Testis (tissue), 3 donors: ENCODE data around the gene DNAH9. TPM values are rescaled to one million over a fixed set of nuclear protein-coding genes. Genes with fewer than 3 reads are reported as not detected.

Source experiments
- DNase-seq: peaks from one replicate; pipeline ENCODE4 v3.0.0-alpha.2; 2019
- H3K27ac ChIP-seq, 2 donors: fragments of 200-600 bp; sonication (generic); one replicate each; pipeline ENCODE4 v1.5.1; 2019
- H3K27me3 ChIP-seq: fragments of 200-600 bp; sonication (generic); one replicate; pipeline ENCODE4 v1.5.1; 2019
- H3K36me3 ChIP-seq: fragments of 200-600 bp; sonication (generic); one replicate; pipeline ENCODE4 v1.5.1; 2017; ENCODE audit warnings: low read depth; ENCODE audit errors: missing control alignments
- H3K4me1 ChIP-seq: fragments of 200-600 bp; sonication (generic); one replicate; pipeline ENCODE4 v1.5.1; 2019
- H3K4me3 ChIP-seq, 2 donors: fragments of 200-600 bp; sonication (generic); one replicate each; pipeline ENCODE4 v1.5.1; 2017 to 2019
- H3K9me3 ChIP-seq: fragments of 200-600 bp; sonication (generic); one replicate; pipeline ENCODE4 v1.5.1; 2017
- POLR2A ChIP-seq: fragments of 450-650 bp; IDR thresholded peaks from one replicate; pipeline ENCODE4 v1.6.1; 2017; ENCODE audit warnings: antibody characterized with exemption, mild to moderate bottlenecking, moderate library complexity
- WGBS, 2 donors: methylation state at CpG; one replicate each; pipeline ENCODE4 v1.1.5; 2018; 5-methylcytosine and 5-hydroxymethylcytosine counted together
- intact Hi-C: fragments of 100-400 bp; cut with DNase I; formaldehyde crosslinking; loops from one replicate; pipeline ENCODE4 v1.15.1; 2023; ENCODE audit warnings: low total_unique reads
- polyA plus RNA-seq: library from polyadenylated mRNA; stranded (reverse); fragments of 350-450 nt; fragmentation: Illumina TruSeq; extraction: RNeasy Lipid Tissue Mini Kit (QIAGEN cat#74804); gene quantifications from one replicate; pipeline ENCODE4 v1.2.3, GENCODE V29; 2014; ENCODE audit warnings: low read depth, low replicate concordance; ENCODE audit not compliant: insufficient read depth
- total RNA-seq, 2 donors: library from RNA; depleted of rRNA; stranded (reverse); fragments of >200 nt; gene quantifications; one replicate each; pipeline ENCODE4 v1.2.3, GENCODE V29; 2016
- TF ChIP-seq, protein P1 (sequence below), 3 experiments: fragments of 450-650 bp in 2 of 3; fragments of 200-600 bp in 1 of 3; sonication (generic) in 1 of 3; IDR thresholded peaks; one replicate each; pipeline ENCODE4 v1.5.1; 2016 to 2019; ENCODE audit warnings: antibody characterized with exemption in 3 of 3, mild to moderate bottlenecking in 2 of 3, moderate library complexity in 1 of 3

Gene DNAH9
- total and polyA plus RNA-seq, 3 donors from 2014 or later = 15.4 to 22.9 (median 19.4) TPM

- Histone ChIP-seq H3K9me3 (no peaks in the 10 kb centered on the region), H3K4me3 (no peak overlapping the region), H3K4me1 (no peaks in the 10 kb centered on the region), H3K36me3 (no peaks in the 10 kb centered on the region), H3K27ac (no peak overlapping the region), H3K27me3 (no peaks in the 10 kb centered on the region)
- intact Hi-C loops = no loop called here
- TF ChIP-seq, protein P1, sequence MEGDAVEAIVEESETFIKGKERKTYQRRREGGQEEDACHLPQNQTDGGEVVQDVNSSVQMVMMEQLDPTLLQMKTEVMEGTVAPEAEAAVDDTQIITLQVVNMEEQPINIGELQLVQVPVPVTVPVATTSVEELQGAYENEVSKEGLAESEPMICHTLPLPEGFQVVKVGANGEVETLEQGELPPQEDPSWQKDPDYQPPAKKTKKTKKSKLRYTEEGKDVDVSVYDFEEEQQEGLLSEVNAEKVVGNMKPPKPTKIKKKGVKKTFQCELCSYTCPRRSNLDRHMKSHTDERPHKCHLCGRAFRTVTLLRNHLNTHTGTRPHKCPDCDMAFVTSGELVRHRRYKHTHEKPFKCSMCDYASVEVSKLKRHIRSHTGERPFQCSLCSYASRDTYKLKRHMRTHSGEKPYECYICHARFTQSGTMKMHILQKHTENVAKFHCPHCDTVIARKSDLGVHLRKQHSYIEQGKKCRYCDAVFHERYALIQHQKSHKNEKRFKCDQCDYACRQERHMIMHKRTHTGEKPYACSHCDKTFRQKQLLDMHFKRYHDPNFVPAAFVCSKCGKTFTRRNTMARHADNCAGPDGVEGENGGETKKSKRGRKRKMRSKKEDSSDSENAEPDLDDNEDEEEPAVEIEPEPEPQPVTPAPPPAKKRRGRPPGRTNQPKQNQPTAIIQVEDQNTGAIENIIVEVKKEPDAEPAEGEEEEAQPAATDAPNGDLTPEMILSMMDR (IDR thresholded peaks at IDR 0.05) = no peak
- TF ChIP-seq POLR2A = no peak
- DNase-seq = no peak
- WGBS, 2 donors = 76 to 82% methylated on average over 5 of the region's 5 CpGs
These were observed 92.4 kb downstream of the DNAH9 start for GRCh38 chr17:11690681-11691080.

- no peak overlapping the region for H3K4me3 ChIP-seq
- no peak for DNase-seq
- H3K36me3 ChIP-seq = no peaks in the 10 kb centered on the region
- no peak overlapping the region for H3K27ac ChIP-seq
- no peaks in the 10 kb centered on the region for H3K4me1 ChIP-seq
- intact Hi-C loops = no loop called here
- TF ChIP-seq POLR2A = no peak
- TF ChIP-seq, protein P1 (IDR thresholded peaks at IDR 0.05) = no peak
- H3K9me3 ChIP-seq = no peaks in the 10 kb centered on the region
- WGBS, 2 donors = 93 to 96% methylated on average over 9 of the region's 9 CpGs
- H3K27me3 ChIP-seq = no peaks in the 10 kb centered on the region
These were observed 94.4 kb downstream of the DNAH9 start for GRCh38 chr17:11692688-11693087.

DNA sequence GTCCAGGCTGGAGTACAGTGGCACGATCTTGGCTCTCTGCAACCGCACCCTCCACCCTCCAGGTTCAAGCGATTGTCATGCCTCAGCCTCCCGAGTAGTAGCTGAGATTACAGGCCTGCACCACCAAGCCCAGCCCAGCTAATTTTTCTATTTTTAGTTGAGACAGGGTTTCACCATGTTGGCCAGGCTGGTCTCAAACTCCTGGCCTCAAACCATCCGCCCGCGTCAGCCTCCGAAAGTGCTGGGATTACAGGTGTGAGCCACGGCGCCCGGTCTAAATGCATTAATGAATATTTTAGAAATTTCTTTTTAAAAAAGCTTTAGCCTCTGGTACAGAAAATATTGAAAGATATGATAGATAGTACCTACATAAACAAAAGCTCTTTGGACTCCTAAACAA, 95.0 kb downstream of the DNAH9 start:
- H3K4me1 ChIP-seq = no peaks in the 10 kb centered on the region
- 95 to 98% methylated on average over 11 of the region's 11 CpGs for WGBS, 2 donors
- H3K4me3 ChIP-seq = no peak overlapping the region
- intact Hi-C loops = no loop called here
- TF ChIP-seq, protein P1 (IDR thresholded peaks at IDR 0.05) = no peak
- TF ChIP-seq POLR2A = no peak
- H3K27ac ChIP-seq = no peak overlapping the region
- no peaks in the 10 kb centered on the region for H3K36me3 ChIP-seq
- H3K9me3 ChIP-seq = no peaks in the 10 kb centered on the region
- no peaks in the 10 kb centered on the region for H3K27me3 ChIP-seq
- DNase-seq = no peak

DNA sequence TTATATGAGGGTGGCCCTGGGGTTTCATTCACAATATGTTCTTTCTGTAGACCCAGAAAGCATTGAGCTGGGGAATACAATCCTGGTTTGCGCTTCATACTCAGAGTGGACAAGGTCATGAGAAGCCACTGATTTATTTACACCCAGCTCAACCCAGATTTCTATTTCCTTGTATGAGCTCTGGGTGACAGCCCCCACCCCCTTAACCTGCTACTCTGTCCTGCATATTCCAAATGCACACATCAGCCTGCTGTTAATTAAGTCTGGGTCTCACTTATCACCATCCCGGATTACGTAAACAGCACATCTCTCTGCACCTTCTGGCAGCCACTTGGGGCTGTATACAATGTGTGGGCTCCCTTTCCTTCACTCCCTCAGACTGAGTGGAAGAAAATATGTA, 102.4 kb downstream of the DNAH9 start:
- Histone ChIP-seq H3K27me3 (no peaks in the 10 kb centered on the region), H3K4me1 (no peaks in the 10 kb centered on the region), H3K9me3 (no peaks in the 10 kb centered on the region), H3K36me3 (no peaks in the 10 kb centered on the region), H3K27ac (no peak overlapping the region), H3K4me3 (no peak overlapping the region)
- TF ChIP-seq, protein P1 (IDR thresholded peaks at IDR 0.05) = no peak
- whole genome bisulfite sequencing, 2 donors = 68 to 87% methylated on average over 3 of the region's 3 CpGs
- no peak for DNase-seq
- intact Hi-C loops = no loop called here

- no peaks in the 10 kb centered on the region for H3K27me3 ChIP-seq
- no peaks in the 10 kb centered on the region for H3K9me3 ChIP-seq
- TF ChIP-seq, protein P1 (IDR thresholded peaks at IDR 0.05) = no peak
- no peak for TF ChIP-seq POLR2A
- no peak for DNase-seq
- no peaks in the 10 kb centered on the region for H3K4me1 ChIP-seq
- no peak overlapping the region for H3K27ac ChIP-seq
- no peak overlapping the region for H3K4me3 ChIP-seq
- 65 to 84% methylated on average over 8 of the region's 8 CpGs for WGBS, 2 donors
- intact Hi-C loops = no loop called here
- H3K36me3 ChIP-seq = no peaks in the 10 kb centered on the region
These were observed 103.6 kb downstream of the DNAH9 start for GRCh38 chr17:11701911-11702310.
